AG10803 (cell line): ENCODE measurements around the gene PCYT1A.

ENCODE experiments used
- DNase-seq: peaks from one replicate; pipeline ENCODE4 v3.0.0; 2010; ENCODE audit warnings: low read depth
- H3K4me3 ChIP-seq: 2 replicates; pipeline ENCODE4 v1.5.1; 2011; ENCODE audit warnings: mild to moderate bottlenecking, low read length, control low read depth
- CTCF ChIP-seq: conservative IDR thresholded peaks from 2 replicates; pipeline ENCODE4 v1.5.1; 2011; ENCODE audit warnings: mild to moderate bottlenecking, low read length, control low read depth, inconsistent platforms

PCYT1A gene

GRCh38 chr3:196225763-196226364 is 61.7 kb downstream of the PCYT1A start:
- no peak overlapping the region for H3K4me3 ChIP-seq
- DNase-seq = no peak
- no peak for TF ChIP-seq CTCF

GRCh38 chr3:196225086-196225485 is 62.4 kb downstream of the PCYT1A start:
- DNase-seq = no peak
- TF ChIP-seq CTCF = no peak
- H3K4me3 ChIP-seq = no peak overlapping the region

- DNase-seq = no peak
- TF ChIP-seq CTCF = no peak
- no peak overlapping the region for H3K4me3 ChIP-seq
Measured at GRCh38 chr3:196222876-196223595, 64.5 kb downstream of the PCYT1A start.

- H3K4me3 ChIP-seq = no peak overlapping the region
- DNase-seq = no peak
- TF ChIP-seq CTCF = no peak
Measured at GRCh38 chr3:196220991-196221390, 66.5 kb downstream of the PCYT1A start.

GRCh38 chr3:196220587-196220986 is 66.9 kb downstream of the PCYT1A start:
- no peak overlapping the region for H3K4me3 ChIP-seq
- DNase-seq = no peak
- no peak for TF ChIP-seq CTCF

GRCh38 chr3:196219970-196220311 is 67.6 kb downstream of the PCYT1A start:
- H3K4me3 ChIP-seq = no peak overlapping the region; the same call in 1 of the 2 replicates
- TF ChIP-seq CTCF = no peak
- DNase-seq = no peak

GRCh38 chr3:196219194-196219969 is 68.1 kb downstream of the PCYT1A start:
- peak overlapping the region; percentile 41 for H3K4me3 ChIP-seq
- peak; percentile 89 for DNase-seq
- TF ChIP-seq CTCF = 0 out of 2 replicates have a peak, but pooled peaks have one; percentile 7
